Fibroblast of villous mesenchyme (primary cell): ENCODE measurements around the gene MSMO1. TPM values are rescaled to one million over a fixed set of nuclear protein-coding genes. Genes with fewer than 3 reads are reported as not detected.
A peak's percentile ranks its signal among the peaks of the same experiment; 100 is the strongest.
"Not testable (repeated sequence)": the region's sequence is repeated elsewhere in the genome, so short reads cannot be mapped to it uniquely, and the experiment has no call there.

Experiments used
- DNase-seq: peaks from one replicate; pipeline ENCODE4 v3.0.0-alpha.2; 2010; ENCODE audit warnings: low read depth
- H3K4me3 ChIP-seq: 2 replicates; pipeline ENCODE4 v1.5.1; 2011; ENCODE audit warnings: low read depth, mild to moderate bottlenecking, low read length
- CTCF ChIP-seq: IDR thresholded peaks from 2 replicates; pipeline ENCODE4 v1.5.1; 2012; ENCODE audit warnings: low read depth, mild to moderate bottlenecking, low read length; ENCODE audit not compliant: insufficient read depth
- total RNA-seq: library from RNA; depleted of rRNA; stranded (reverse); fragments of >200 nt; gene quantifications from 2 replicates; pipeline ENCODE4 v1.2.3, GENCODE V29; 2012

Gene MSMO1
- total RNA-seq, 1 donor: 731 TPM

- TF ChIP-seq CTCF: no peak
- no peak for DNase-seq
- H3K4me3 ChIP-seq: peak overlapping the region; percentile 23
Measured at GRCh38 chr4:165331359-165331758, 3.9 kb downstream of the MSMO1 start.

DNA sequence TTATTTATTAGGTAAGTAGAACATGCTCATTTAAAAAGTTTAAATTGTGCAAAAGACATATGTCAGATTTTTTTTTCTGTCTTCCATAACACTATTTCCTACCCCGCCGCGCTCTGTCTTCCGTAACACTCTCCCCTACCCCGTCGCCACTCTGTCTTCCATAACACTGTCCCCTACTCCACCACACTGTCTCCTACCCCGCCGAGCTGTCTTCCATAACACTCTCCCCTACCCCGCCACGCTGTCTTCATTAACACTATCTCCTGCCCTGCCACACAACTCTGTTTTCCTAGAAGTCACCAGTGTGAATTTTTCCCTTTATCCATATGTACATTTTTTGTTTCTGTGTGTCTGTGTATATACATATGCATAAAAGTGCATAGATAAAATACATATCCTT is 4.4 kb downstream of the MSMO1 start:
- peak overlapping the region; percentile 24 for H3K4me3 ChIP-seq
- DNase-seq: no peak
- TF ChIP-seq CTCF: no peak

DNA sequence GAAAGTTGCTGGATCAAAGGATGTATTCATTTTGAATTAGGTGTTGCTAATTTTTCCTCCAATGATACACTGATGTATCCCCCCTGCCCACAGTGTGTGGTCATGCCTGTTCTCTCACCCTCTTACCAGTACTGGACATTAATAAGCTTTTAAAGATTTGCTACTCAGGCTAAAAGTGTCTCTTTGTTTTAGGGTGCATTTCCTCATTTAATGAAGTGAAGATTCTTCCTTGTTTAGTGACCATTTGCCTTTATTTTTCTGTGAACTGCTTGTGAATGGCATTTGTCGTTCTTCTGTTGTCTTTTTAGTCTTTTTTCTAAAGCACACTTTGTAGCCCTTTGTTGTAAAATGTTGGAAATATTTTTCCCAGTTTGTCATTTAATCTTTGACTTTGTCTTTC is 5.0 kb downstream of the MSMO1 start:
- DNase-seq: no peak
- TF ChIP-seq CTCF: no peak
- H3K4me3 ChIP-seq: peak overlapping the region; percentile 24

DNA sequence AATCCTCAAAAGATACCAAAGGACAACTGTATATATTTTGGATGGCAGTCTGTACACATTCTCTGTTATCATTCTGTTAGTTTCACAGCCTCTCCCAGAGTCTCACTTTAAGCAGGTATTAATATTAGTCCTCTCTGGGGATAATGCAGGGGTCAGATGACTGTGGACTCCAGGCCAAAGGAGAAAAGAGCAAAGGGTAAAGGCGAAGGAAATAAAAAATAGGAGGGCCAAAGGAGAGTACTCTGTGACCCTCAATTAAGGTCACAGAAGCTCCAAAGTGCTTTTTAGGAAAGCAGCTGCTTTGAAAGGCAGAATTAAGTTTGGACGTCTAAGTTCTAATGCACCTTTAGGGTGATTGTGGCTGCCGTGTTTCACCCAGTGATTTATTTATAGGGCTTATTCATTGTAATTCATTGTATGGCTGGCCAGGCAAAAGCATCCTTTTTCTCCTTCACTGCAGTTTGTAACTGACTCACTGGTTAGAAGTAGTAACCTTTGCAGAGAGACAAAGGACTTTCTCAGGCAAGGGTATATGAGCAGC is 7.8 kb downstream of the MSMO1 start:
- DNase-seq: no peak
- TF ChIP-seq CTCF: no peak
- H3K4me3 ChIP-seq: no peak overlapping the region

DNA sequence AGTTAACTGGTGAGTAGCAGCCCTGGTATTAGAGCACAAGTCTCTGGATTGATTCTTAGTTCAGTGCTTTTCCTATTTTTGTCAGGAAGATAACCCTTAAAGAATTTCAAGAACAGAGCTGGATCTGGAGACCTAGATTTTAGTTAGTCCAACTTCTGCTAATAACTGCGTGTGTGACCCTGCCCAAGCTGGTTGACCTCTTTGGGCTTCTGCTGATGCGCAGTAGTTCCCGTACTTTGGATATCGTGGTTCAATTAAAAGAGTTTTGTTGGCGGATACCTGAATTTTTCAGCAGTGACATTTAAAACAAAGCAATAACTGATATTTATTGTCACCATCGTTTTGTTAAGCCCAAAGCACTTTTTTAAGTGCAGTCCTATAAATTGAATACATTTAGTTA is 9.3 kb downstream of the MSMO1 start:
- no peak overlapping the region for H3K4me3 ChIP-seq
- TF ChIP-seq CTCF: no peak
- DNase-seq: no peak

GRCh38 chr4:165342340-165342739 is 14.9 kb downstream of the MSMO1 start:
- not testable (repeated sequence) for H3K4me3 ChIP-seq, DNase-seq

DNA sequence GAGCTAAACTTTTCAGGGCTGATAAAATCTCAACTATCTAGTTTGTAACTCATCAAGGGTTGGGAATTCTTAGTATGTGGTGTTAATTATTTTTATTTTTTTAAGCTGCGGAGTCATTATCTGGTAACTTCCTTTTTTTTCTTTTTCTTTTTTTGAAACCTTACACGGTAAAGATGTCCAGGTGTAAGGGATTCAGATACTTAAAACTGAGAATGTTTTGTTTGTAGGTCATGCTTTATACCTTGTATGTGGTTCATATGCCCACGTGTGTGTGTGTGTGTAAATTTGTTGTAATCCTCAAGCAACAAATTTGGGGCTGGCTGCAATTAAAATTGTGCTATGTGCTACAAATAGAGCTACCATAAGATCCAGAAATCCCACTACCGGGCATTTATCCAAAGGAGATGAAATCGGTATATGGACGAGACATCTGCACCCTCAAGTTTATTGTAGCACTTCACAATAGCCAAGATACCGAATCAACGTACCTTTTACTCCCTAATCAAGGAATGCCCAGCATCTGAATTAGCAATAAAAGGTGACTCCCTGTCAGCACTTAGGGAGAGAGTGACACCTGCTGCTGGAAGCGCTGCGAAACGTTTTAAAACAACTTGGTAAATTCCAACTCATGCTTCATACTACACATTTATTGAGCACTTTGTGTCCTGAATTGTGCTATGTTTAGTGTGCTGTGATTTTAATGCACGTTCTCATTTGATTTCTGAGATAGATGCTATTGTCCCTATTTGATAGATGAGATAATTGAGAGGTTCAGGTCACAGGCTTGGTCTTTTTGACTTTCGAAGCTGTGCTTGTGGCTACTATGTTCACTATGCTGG is 16.1 kb downstream of the MSMO1 start:
- peak; percentile 38 for TF ChIP-seq CTCF
- H3K4me3 ChIP-seq: no peak overlapping the region
- DNase-seq: no peak
